Left ventricle myocardium inferior (tissue), 1 donor: Measurements from ENCODE around the gene BMP2. TPM values are rescaled to one million over a fixed set of nuclear protein-coding genes. Genes with fewer than 3 reads are reported as not detected.

ENCODE experiments used
- DNase-seq: peaks from one replicate; pipeline ENCODE4 v3.0.0-alpha.2; 2020
- H3K27ac ChIP-seq: fragments of 200-600 bp; replicated peaks from 2 replicates; pipeline ENCODE4 v1.8.0; 2021
- H3K27me3 ChIP-seq: fragments of 200-600 bp; 2 replicates; pipeline ENCODE4 v1.8.0; 2021; ENCODE audit warnings: low read depth
- H3K36me3 ChIP-seq: fragments of 200-600 bp; 2 replicates; pipeline ENCODE4 v1.8.0; 2021
- H3K4me1 ChIP-seq: fragments of 200-600 bp; 2 replicates; pipeline ENCODE4 v1.8.0; 2021
- H3K4me3 ChIP-seq: fragments of 200-600 bp; 2 replicates; pipeline ENCODE4 v1.8.0; 2021; ENCODE audit warnings: mild to moderate bottlenecking, moderate library complexity
- H3K9me3 ChIP-seq: fragments of 200-600 bp; replicated peaks from 2 replicates; pipeline ENCODE4 v1.8.0; 2021
- intact Hi-C: fragments of 100-400 bp; cut with micrococcal nuclease; formaldehyde crosslinking; loops from one replicate; pipeline ENCODE4 v1.11.0; 2022
- total RNA-seq: library from RNA; stranded (reverse); fragmentation: NEBNext Ultra II Directional; extraction: Animal tissue kit (Norgen Biotek cat#: 25700); gene quantifications from one replicate; pipeline ENCODE4 v1.2.1, GENCODE V29; 2021
- TF ChIP-seq, protein P1 (sequence below): fragments of 200-600 bp; IDR thresholded peaks from 2 replicates; pipeline ENCODE4 v1.8.0; 2021; ENCODE audit warnings: antibody characterized with exemption, mild to moderate bottlenecking, borderline replicate concordance
- donor health status: DM: no; HTN: yes; CAD: no; lungs with severe emphysema.

BMP2 gene
- total RNA-seq, 1 donor from 2014 or later: 2.4 TPM

DNA sequence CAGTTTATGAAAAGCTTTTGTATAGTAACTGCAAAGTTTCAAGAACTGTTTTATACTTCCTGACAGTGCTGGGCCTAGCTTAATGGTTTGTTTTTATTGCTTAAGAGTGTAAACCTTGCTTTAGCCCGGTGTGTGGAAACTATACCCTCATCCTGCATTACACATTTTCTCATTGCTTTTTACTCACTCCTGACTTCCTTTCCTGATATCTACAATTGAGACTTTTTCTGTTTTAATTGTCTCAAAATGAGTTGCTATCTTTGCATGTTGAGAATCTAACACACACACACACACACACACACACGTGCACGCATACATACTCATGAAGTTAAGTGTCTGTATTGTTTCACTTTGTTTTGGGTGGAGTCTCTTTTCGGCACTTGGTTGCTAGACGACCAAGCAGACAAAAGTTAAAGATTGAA lies 16.7 kb downstream of the BMP2 start:
- Histone ChIP-seq H3K9me3 (no peaks in the 10 kb centered on the region), H3K4me3 (no peak overlapping the region), H3K36me3 (no peaks in the 10 kb centered on the region), H3K4me1 (peaks cover 6% of the 10 kb centered on the region), H3K27ac (no peak overlapping the region), H3K27me3 (peaks cover 27% of the 10 kb centered on the region)
- TF ChIP-seq, protein P1, sequence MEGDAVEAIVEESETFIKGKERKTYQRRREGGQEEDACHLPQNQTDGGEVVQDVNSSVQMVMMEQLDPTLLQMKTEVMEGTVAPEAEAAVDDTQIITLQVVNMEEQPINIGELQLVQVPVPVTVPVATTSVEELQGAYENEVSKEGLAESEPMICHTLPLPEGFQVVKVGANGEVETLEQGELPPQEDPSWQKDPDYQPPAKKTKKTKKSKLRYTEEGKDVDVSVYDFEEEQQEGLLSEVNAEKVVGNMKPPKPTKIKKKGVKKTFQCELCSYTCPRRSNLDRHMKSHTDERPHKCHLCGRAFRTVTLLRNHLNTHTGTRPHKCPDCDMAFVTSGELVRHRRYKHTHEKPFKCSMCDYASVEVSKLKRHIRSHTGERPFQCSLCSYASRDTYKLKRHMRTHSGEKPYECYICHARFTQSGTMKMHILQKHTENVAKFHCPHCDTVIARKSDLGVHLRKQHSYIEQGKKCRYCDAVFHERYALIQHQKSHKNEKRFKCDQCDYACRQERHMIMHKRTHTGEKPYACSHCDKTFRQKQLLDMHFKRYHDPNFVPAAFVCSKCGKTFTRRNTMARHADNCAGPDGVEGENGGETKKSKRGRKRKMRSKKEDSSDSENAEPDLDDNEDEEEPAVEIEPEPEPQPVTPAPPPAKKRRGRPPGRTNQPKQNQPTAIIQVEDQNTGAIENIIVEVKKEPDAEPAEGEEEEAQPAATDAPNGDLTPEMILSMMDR: no peak
- intact Hi-C loops: no loop called here
- DNase-seq: no peak

DNA sequence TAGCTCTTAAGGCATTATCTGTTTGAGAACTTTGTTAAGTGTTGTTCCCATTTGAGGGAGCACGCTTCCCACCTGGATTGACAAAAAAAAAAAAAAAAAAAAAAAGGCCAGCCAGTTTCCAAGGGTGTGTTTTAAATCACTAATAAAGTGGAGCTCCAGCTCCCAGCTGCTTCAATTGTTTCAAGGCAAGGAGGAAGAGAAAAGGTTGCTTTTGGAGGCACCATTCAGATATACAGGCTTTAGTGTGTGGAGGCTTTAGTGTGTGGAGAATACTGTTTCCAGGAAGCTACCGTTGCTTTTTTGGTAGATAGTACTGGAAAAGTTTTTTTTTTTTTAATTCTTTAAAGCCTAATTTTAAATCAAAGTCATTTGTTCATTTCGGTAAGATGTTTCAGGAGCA lies 17.3 kb downstream of the BMP2 start:
- TF ChIP-seq, protein P1: no peak
- Histone ChIP-seq H3K27me3 (peaks cover 22% of the 10 kb centered on the region), H3K36me3 (no peaks in the 10 kb centered on the region), H3K4me1 (peaks cover 6% of the 10 kb centered on the region), H3K4me3 (no peak overlapping the region), H3K9me3 (no peaks in the 10 kb centered on the region), H3K27ac (no peak overlapping the region)
- intact Hi-C loops: no loop called here
- DNase-seq: no peak

DNA sequence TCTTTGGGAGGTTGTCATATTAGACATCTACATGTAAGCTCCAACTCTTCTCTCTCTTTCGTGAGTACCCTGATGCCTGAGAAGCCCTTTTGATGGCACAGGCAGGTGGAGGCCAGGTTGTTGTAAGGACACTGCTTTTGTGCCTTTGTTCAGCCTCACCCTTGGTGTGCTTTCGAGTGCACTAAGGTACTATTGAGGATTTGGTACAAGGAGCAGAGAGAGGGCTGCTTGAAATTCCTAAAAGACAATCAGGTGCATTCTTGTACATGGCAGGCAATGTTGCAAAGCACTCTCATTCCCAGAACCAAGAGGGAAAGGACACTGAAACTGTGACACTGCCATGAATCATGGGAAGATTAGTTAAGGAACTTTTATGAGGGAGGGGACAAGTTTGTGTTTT lies 19.1 kb downstream of the BMP2 start:
- intact Hi-C loops: no loop called here
- DNase-seq: no peak
- no peak overlapping the region for H3K27ac ChIP-seq
- TF ChIP-seq, protein P1: no peak
- H3K27me3 ChIP-seq: peaks cover 21% of the 10 kb centered on the region
- no peaks in the 10 kb centered on the region for H3K36me3 ChIP-seq
- H3K4me1 ChIP-seq: no peaks in the 10 kb centered on the region
- no peaks in the 10 kb centered on the region for H3K9me3 ChIP-seq
- no peak overlapping the region for H3K4me3 ChIP-seq

DNA sequence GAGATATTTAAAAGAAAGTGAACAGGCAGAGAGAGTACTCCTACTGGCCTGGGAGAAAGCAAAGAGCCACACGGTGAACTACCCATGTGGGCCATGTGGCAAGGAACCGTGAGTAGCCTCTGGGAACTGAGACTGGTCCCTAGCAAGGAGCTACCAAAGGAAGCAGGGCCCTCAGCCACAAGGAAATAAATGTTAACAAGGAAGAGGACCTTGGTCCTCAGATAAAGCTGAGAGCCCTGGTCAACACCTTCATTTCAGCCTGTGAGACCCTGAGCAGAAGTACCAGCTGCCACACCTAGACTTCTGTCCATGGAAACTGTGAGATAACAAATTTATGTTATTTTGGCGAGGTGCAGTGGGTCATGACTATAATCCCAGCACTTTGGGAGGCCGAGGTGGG lies 25.3 kb downstream of the BMP2 start:
- Histone ChIP-seq H3K4me1 (no peaks in the 10 kb centered on the region), H3K27ac (no peak overlapping the region), H3K36me3 (no peaks in the 10 kb centered on the region), H3K9me3 (no peaks in the 10 kb centered on the region), H3K4me3 (no peak overlapping the region), H3K27me3 (peaks cover 22% of the 10 kb centered on the region)
- intact Hi-C loops: no loop called here
- TF ChIP-seq, protein P1: no peak
- no peak for DNase-seq

DNA sequence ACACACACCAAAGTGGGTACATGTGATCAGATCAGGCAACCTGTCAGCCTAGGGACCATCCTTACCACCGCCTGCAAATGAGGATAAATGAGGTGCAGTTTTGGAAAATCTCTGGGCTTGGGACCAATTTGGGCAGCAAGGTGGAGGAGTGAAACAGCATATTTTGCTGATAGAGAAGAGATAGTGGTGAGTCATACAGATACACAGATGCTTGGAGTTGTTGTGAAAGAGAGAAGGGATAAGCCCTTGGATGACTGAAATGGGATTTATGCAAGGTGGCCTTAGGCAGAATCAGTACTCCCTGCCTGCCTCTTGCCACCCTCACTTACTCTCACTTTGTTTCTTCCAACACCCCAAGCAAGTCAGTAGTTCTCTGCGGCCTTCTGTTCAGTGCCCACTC lies 34.7 kb downstream of the BMP2 start:
- TF ChIP-seq, protein P1: no peak

DNA sequence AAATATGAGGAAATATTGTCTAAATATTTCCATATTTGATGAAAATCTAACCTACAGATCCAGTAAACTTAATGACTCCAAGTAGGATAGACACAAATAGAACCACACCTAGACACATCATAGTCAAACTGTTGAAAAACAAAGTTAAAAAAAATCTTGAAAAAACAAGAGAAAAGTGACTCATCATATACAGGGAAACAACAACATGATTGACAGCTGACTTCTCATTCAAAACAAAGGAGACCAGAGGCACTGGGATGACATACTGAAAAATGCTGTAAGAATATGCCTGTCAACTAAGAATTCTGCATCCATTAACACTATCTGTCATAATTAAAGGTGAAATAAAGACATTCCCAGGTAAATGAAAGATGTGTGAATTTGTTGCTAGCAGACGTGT lies 38.8 kb downstream of the BMP2 start:
- DNase-seq: no peak
- Histone ChIP-seq H3K4me1 (no peaks in the 10 kb centered on the region), H3K4me3 (no peak overlapping the region), H3K9me3 (peaks cover 17% of the 10 kb centered on the region), H3K27me3 (peaks cover 19% of the 10 kb centered on the region), H3K36me3 (no peaks in the 10 kb centered on the region), H3K27ac (no peak overlapping the region)
- TF ChIP-seq, protein P1: no peak
- intact Hi-C loops: no loop called here

More for the DNA sequence above, 34.7 kb downstream of the BMP2 start:
- DNase-seq: no peak
- intact Hi-C loops: no loop called here
- Histone ChIP-seq H3K4me1 (no peaks in the 10 kb centered on the region), H3K27ac (no peak overlapping the region), H3K27me3 (peaks cover 18% of the 10 kb centered on the region), H3K9me3 (peaks cover 10% of the 10 kb centered on the region), H3K36me3 (no peaks in the 10 kb centered on the region), H3K4me3 (no peak overlapping the region)
